Astrocyte of the cerebellum (primary cell): ENCODE data around the gene ARHGAP10.

Source experiments
- DNase-seq: peaks from one replicate; pipeline ENCODE4 v3.0.0-alpha.2; 2011; ENCODE audit warnings: low read depth
- H3K4me3 ChIP-seq: 2 replicates; pipeline ENCODE4 v1.5.1; 2011; ENCODE audit warnings: mild to moderate bottlenecking, low read depth, low read length, moderate library complexity
- CTCF ChIP-seq: IDR thresholded peaks from 2 replicates; pipeline ENCODE4 v1.5.1; 2012; ENCODE audit warnings: low read length, low read depth, moderate library complexity, mild to moderate bottlenecking; ENCODE audit errors: missing control alignments
- in situ Hi-C: cut with HindIII; loops from 2 replicates; pipeline ENCODE4 v1.10.0; 2017; ENCODE audit warnings: low sequenced_read_pairs

ARHGAP10 gene

GRCh38 chr4:147830102-147830463 is 98.2 kb downstream of the ARHGAP10 start:
- no peak overlapping the region for H3K4me3 ChIP-seq
- in situ Hi-C loops = no loop called here

GRCh38 chr4:147830987-147831386 is 99.1 kb downstream of the ARHGAP10 start:
- in situ Hi-C loops = no loop called here
- DNase-seq = no peak

More at GRCh38 chr4:147830102-147830463, 98.2 kb downstream of the ARHGAP10 start:
- TF ChIP-seq CTCF = no peak
- no peak for DNase-seq

GRCh38 chr4:147831551-147832171 is 99.8 kb downstream of the ARHGAP10 start:
- DNase-seq = no peak
- in situ Hi-C loops = no loop called here
- no peak for TF ChIP-seq CTCF

More at GRCh38 chr4:147830987-147831386, 99.1 kb downstream of the ARHGAP10 start:
- H3K4me3 ChIP-seq = no peak overlapping the region
- TF ChIP-seq CTCF = no peak

GRCh38 chr4:147833254-147833653 is 101.4 kb downstream of the ARHGAP10 start:
- in situ Hi-C loops = no loop called here
- no peak overlapping the region for H3K4me3 ChIP-seq
- no peak for DNase-seq
- no peak for TF ChIP-seq CTCF

More at GRCh38 chr4:147831551-147832171, 99.8 kb downstream of the ARHGAP10 start:
- H3K4me3 ChIP-seq = no peak overlapping the region

- no peak for DNase-seq
- H3K4me3 ChIP-seq = no peak overlapping the region
- in situ Hi-C loops = no loop called here
- TF ChIP-seq CTCF = no peak
Observed at GRCh38 chr4:147833741-147834140, 101.9 kb downstream of the ARHGAP10 start.

GRCh38 chr4:147834480-147834879 is 102.6 kb downstream of the ARHGAP10 start:
- in situ Hi-C loops = no loop called here
- TF ChIP-seq CTCF = no peak
- no peak for DNase-seq
- H3K4me3 ChIP-seq = no peak overlapping the region
